Loucy (cell line): ENCODE data around the gene CD101.
A peak's percentile ranks its signal among the peaks of the same experiment; 100 is the strongest.

ENCODE experiments used
- H2AFZ ChIP-seq: fragments of 200-600 bp; sonication (generic); 2 replicates; pipeline ENCODE4 v1.6.0; 2016; ENCODE audit warnings: antibody characterized with exemption, mild to moderate bottlenecking, low read length, moderate library complexity
- H3F3A ChIP-seq: fragments of 200-600 bp; 2 replicates; pipeline ENCODE4 v1.6.0; 2016; ENCODE audit warnings: antibody characterized with exemption, low read depth, mild to moderate bottlenecking
- H3K27me3 ChIP-seq: fragments of 200-600 bp; sonication (generic); 2 replicates; pipeline ENCODE4 v1.6.1; 2014; ENCODE audit warnings: low read length, mild to moderate bottlenecking; ENCODE audit not compliant: insufficient read depth, poor library complexity, severe bottlenecking
- H3K36me3 ChIP-seq: fragments of 200-600 bp; sonication (generic); 2 replicates; pipeline ENCODE4 v1.6.1; 2016; ENCODE audit warnings: low read length; ENCODE audit not compliant: insufficient read depth
- H3K4me1 ChIP-seq: fragments of 200-600 bp; sonication (generic); 2 replicates; pipeline ENCODE4 v1.5.1; 2014; ENCODE audit warnings: low read length, mild to moderate bottlenecking; ENCODE audit not compliant: insufficient read depth, poor library complexity, severe bottlenecking
- H3K4me2 ChIP-seq: fragments of 200-600 bp; sonication (generic); 2 replicates; pipeline ENCODE4 v1.6.0; 2014; ENCODE audit warnings: antibody characterized with exemption, low read length, low read depth, mild to moderate bottlenecking; ENCODE audit not compliant: poor library complexity, severe bottlenecking
- H3K4me3 ChIP-seq: fragments of 200-600 bp; sonication (generic); 2 replicates; pipeline ENCODE4 v1.5.1; 2014; ENCODE audit warnings: low read length, mild to moderate bottlenecking, mixed read lengths; ENCODE audit not compliant: poor library complexity, severe bottlenecking
- H3K79me2 ChIP-seq: fragments of 200-600 bp; sonication (generic); 2 replicates; pipeline ENCODE4 v1.6.1; 2014; ENCODE audit warnings: low read length; ENCODE audit not compliant: insufficient read depth
- H3K9ac ChIP-seq: fragments of 200-600 bp; sonication (generic); 2 replicates; pipeline ENCODE4 v1.6.0; 2014; ENCODE audit warnings: mild to moderate bottlenecking, low read depth, low read length, moderate library complexity; ENCODE audit not compliant: poor library complexity, severe bottlenecking
- H3K9me2 ChIP-seq: fragments of 200-600 bp; sonication (generic); replicated peaks from 2 replicates; pipeline ENCODE4 v1.6.1; 2016; ENCODE audit warnings: low read depth, low read length, mixed read lengths
- H3K9me3 ChIP-seq: fragments of 200-600 bp; sonication (generic); 2 replicates; pipeline ENCODE4 v1.6.1; 2014; ENCODE audit warnings: mild to moderate bottlenecking, antibody characterized with exemption, low read length, low read depth; ENCODE audit not compliant: insufficient read depth
- H4K20me1 ChIP-seq: fragments of 200-600 bp; sonication (generic); 2 replicates; pipeline ENCODE4 v1.6.0; 2014; ENCODE audit warnings: antibody characterized with exemption, low read length, mild to moderate bottlenecking; ENCODE audit not compliant: insufficient read depth, poor library complexity, severe bottlenecking
- EZH2phosphoT487 ChIP-seq: fragments of 200-600 bp; IDR thresholded peaks from 2 replicates; pipeline ENCODE4 v1.6.1; 2018; ENCODE audit warnings: antibody characterized with exemption, mild to moderate bottlenecking, moderate library complexity, borderline replicate concordance
- TF ChIP-seq, protein P1 (sequence below): fragments of 200-600 bp; sonication (generic); conservative IDR thresholded peaks from 2 replicates; pipeline ENCODE4 v1.5.1; 2014; ENCODE audit warnings: mild to moderate bottlenecking, antibody characterized with exemption, low read length

Gene CD101

DNA sequence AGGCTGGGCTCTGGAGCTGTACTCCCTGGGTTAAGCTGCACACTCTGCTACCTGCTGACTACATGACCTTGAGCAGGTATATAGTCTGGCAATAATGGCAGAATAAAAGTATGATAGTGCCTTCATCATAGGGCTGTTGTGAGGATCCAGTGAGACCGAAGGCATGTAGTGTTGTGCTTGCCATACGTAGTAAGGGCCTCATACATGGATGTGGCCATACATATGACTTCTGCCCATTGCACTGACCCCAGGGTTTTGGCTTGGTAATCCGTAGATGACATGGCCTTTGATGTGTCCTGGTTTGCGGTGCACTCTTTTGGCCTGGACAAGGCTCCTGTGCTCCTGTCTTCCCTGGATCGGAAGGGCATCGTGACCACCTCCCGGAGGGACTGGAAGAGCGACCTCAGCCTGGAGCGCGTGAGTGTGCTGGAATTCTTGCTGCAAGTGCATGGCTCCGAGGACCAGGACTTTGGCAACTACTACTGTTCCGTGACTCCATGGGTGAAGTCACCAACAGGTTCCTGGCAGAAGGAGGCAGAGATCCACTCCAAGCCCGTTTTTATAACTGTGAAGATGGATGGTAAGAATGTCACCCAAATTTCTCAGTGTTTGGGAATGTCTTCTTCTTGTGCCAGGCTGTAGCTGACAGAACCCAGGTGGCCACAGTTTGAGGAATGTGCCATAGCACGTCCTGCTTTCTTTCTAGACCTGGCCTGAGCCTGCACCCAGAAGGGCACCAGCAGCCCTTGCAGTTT is 17.0 kb upstream of the CD101 start:
- Histone ChIP-seq H3K36me3 (no peaks in the 10 kb centered on the region), H3K4me1 (peaks cover 20% of the 10 kb centered on the region), H3K79me2 (no peaks in the 10 kb centered on the region), H3K9me2 (no peaks in the 10 kb centered on the region), H3K9me3 (no peaks in the 10 kb centered on the region), H4K20me1 (no peaks in the 10 kb centered on the region), H3K9ac (no peak overlapping the region), H3K4me2 (no peak overlapping the region), H2AFZ (no peak overlapping the region), H3K4me3 (no peak overlapping the region), H3K27me3 (no peaks in the 10 kb centered on the region), H3F3A (no peaks in the 10 kb centered on the region)
- TF ChIP-seq, protein P1, sequence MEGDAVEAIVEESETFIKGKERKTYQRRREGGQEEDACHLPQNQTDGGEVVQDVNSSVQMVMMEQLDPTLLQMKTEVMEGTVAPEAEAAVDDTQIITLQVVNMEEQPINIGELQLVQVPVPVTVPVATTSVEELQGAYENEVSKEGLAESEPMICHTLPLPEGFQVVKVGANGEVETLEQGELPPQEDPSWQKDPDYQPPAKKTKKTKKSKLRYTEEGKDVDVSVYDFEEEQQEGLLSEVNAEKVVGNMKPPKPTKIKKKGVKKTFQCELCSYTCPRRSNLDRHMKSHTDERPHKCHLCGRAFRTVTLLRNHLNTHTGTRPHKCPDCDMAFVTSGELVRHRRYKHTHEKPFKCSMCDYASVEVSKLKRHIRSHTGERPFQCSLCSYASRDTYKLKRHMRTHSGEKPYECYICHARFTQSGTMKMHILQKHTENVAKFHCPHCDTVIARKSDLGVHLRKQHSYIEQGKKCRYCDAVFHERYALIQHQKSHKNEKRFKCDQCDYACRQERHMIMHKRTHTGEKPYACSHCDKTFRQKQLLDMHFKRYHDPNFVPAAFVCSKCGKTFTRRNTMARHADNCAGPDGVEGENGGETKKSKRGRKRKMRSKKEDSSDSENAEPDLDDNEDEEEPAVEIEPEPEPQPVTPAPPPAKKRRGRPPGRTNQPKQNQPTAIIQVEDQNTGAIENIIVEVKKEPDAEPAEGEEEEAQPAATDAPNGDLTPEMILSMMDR, result no peak
- TF ChIP-seq EZH2phosphoT487, result no peak

DNA sequence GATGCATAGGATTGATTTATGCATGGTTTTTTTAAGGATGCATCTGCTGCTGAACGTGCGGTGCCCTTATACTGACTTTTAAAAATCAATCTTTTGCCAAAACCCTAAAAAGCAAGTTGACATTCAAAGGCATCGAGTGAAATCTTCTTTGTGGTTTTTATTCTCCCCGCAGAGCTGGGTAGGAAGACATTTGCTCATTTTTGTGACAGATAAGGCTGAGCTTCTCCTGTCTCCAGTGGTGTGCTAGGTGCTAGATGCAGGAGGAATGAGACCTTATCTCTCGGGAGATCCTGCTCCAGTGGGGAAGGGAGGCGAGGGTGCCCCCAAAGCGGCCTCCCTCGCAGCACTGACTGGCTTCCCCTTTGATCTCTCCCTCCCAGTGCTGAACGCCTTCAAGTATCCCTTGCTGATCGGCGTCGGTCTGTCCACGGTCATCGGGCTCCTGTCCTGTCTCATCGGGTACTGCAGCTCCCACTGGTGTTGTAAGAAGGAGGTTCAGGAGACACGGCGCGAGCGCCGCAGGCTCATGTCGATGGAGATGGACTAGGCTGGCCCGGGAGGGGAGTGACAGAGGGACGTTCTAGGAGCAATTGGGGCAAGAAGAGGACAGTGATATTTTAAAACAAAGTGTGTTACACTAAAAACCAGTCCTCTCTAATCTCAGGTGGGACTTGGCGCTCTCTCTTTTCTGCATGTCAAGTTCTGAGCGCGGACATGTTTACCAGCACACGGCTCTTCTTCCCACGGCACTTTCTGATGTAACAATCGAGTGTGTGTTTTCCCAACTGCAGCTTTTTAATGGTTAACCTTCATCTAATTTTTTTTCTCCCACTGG is 14.9 kb upstream of the CD101 start:
- H3K36me3 ChIP-seq, result no peaks in the 10 kb centered on the region
- H3K4me3 ChIP-seq, result peak overlapping the region; percentile 70
- no peaks in the 10 kb centered on the region for H4K20me1 ChIP-seq
- peak overlapping the region; percentile 71 for H3K9ac ChIP-seq
- TF ChIP-seq, protein P1, result peak; percentile 33; the same call in 1 of the 2 replicates
- TF ChIP-seq EZH2phosphoT487, result no peak
- H3K9me2 ChIP-seq, result no peaks in the 10 kb centered on the region
- H3K4me2 ChIP-seq, result peak overlapping the region; percentile 90
- no peaks in the 10 kb centered on the region for H3K27me3 ChIP-seq
- H3F3A ChIP-seq, result no peaks in the 10 kb centered on the region
- no peaks in the 10 kb centered on the region for H3K9me3 ChIP-seq
- peaks cover 26% of the 10 kb centered on the region for H3K4me1 ChIP-seq
- H3K79me2 ChIP-seq, result no peaks in the 10 kb centered on the region
- H2AFZ ChIP-seq, result peak overlapping the region; percentile 91

DNA sequence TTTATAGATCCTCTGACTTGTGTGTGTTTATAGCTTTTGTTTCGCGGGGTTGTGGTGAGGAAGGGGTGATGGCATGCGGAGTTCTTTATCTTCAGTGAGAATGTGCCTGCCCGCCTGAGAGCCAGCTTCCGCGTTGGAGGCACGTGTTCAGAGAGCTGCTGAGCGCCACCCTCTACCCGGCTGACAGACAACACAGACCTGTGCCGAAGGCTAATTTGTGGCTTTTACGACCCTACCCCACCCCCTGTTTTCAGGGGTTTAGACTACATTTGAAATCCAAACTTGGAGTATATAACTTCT is 14.4 kb upstream of the CD101 start:
- Histone ChIP-seq H3K27me3 (no peaks in the 10 kb centered on the region), H2AFZ (peak overlapping the region; percentile 91), H3K9me2 (no peaks in the 10 kb centered on the region), H3K79me2 (no peaks in the 10 kb centered on the region), H3K4me2 (peak overlapping the region; percentile 90), H3K4me3 (peak overlapping the region; percentile 70), H3F3A (no peaks in the 10 kb centered on the region), H3K9me3 (no peaks in the 10 kb centered on the region), H3K9ac (peak overlapping the region; percentile 71), H4K20me1 (no peaks in the 10 kb centered on the region), H3K4me1 (peaks cover 28% of the 10 kb centered on the region), H3K36me3 (no peaks in the 10 kb centered on the region)
- TF ChIP-seq EZH2phosphoT487, result no peak
- TF ChIP-seq, protein P1, result no peak
